Neuronal stem cell (in vitro differentiated cells): ENCODE data around the gene PPM1B.

Source experiments
- DNase-seq: peaks from one replicate; pipeline ENCODE4 v3.0.0-alpha.2; 2013; ENCODE audit warnings: low spot score
- H2AFZ ChIP-seq: one replicate; pipeline ENCODE4 v1.6.1; 2013; ENCODE audit warnings: mild to moderate bottlenecking, low read length, inconsistent platforms
- H2AK5ac ChIP-seq: 2 replicates; pipeline ENCODE4 v1.6.1; 2013; ENCODE audit warnings: low read depth, mild to moderate bottlenecking, inconsistent platforms, low read length, moderate library complexity, mixed read lengths
- H2BK120ac ChIP-seq: 2 replicates; pipeline ENCODE4 v1.6.1; 2013; ENCODE audit warnings: low read depth, mild to moderate bottlenecking, inconsistent platforms, low read length, moderate library complexity, mixed read lengths
- H2BK12ac ChIP-seq: one replicate; pipeline ENCODE4 v1.6.1; 2013; ENCODE audit warnings: low read length, inconsistent platforms
- H2BK15ac ChIP-seq: 2 replicates; pipeline ENCODE4 v1.6.1; 2013; ENCODE audit warnings: mild to moderate bottlenecking, low read length, inconsistent platforms, mixed read lengths
- H2BK5ac ChIP-seq: one replicate; pipeline ENCODE4 v1.6.1; 2013; ENCODE audit warnings: inconsistent platforms, mild to moderate bottlenecking, low read length, moderate library complexity
- H3K14ac ChIP-seq: one replicate; pipeline ENCODE4 v1.6.1; 2013; ENCODE audit warnings: low read length, inconsistent platforms
- H3K18ac ChIP-seq: 2 replicates; pipeline ENCODE4 v1.6.1; 2013; ENCODE audit warnings: low read length, inconsistent platforms
- H3K23ac ChIP-seq: 2 replicates; pipeline ENCODE4 v1.6.1; 2013; ENCODE audit warnings: low read depth, mild to moderate bottlenecking, mixed read lengths, low read length, inconsistent platforms; ENCODE audit not compliant: poor library complexity
- H3K27ac ChIP-seq: replicated peaks from 3 replicates; pipeline ENCODE4 v1.5.1; 2013; ENCODE audit warnings: low read length, inconsistent platforms
- H3K27me3 ChIP-seq, 3 experiments: 2 replicates each; pipeline ENCODE4 v1.6.1; 2013; ENCODE audit warnings: low read length in 3 of 3, mild to moderate bottlenecking in 2 of 3, inconsistent platforms in 1 of 3, low read depth in 1 of 3, mixed read lengths in 1 of 3, moderate library complexity in 1 of 3; ENCODE audit not compliant: control insufficient read depth in 3 of 3, insufficient read depth in 3 of 3
- H3K36me3 ChIP-seq, 2 donors: replicated peaks in 1 of 2; 2 replicates each; pipeline ENCODE4 v1.6.1; 2013; ENCODE audit warnings: low read length in 2 of 2; ENCODE audit not compliant: control insufficient read depth in 2 of 2, insufficient read depth in 2 of 2
- H3K4ac ChIP-seq: 2 replicates; pipeline ENCODE4 v1.6.1; 2013; ENCODE audit warnings: inconsistent platforms, mild to moderate bottlenecking, low read length, moderate library complexity
- H3K4me1 ChIP-seq, 2 donors: 1 replicate in 1 of 2; 2 replicates in 1 of 2; pipeline ENCODE4 v1.6.1; 2013; ENCODE audit warnings: low read length in 2 of 2, low read depth in 1 of 2; ENCODE audit not compliant: control insufficient read depth in 2 of 2, insufficient read depth in 1 of 2
- H3K4me2 ChIP-seq: one replicate; pipeline ENCODE4 v1.6.1; 2013; ENCODE audit warnings: mild to moderate bottlenecking, low read length, inconsistent platforms; ENCODE audit not compliant: insufficient read depth, poor library complexity, severe bottlenecking
- H3K4me3 ChIP-seq, 2 donors: 2 replicates each; pipeline ENCODE4 v1.5.1; 2013; ENCODE audit warnings: low read length in 2 of 2, mild to moderate bottlenecking in 2 of 2, inconsistent platforms in 1 of 2, moderate library complexity in 1 of 2
- H3K79me1 ChIP-seq: one replicate; pipeline ENCODE4 v1.6.1; 2013; ENCODE audit warnings: low read depth, mild to moderate bottlenecking, inconsistent platforms, low read length, moderate library complexity
- H3K9ac ChIP-seq: one replicate; pipeline ENCODE4 v1.6.1; 2013; ENCODE audit warnings: mild to moderate bottlenecking, low read depth, low read length, inconsistent platforms; ENCODE audit not compliant: poor library complexity
- H3K9me3 ChIP-seq, 2 donors: replicated peaks in 1 of 2; 2 replicates each; pipeline versions ENCODE3 to v1.6.1; 2013; ENCODE audit warnings: low read length in 2 of 2, mild to moderate bottlenecking in 2 of 2, inconsistent platforms in 1 of 2, low read depth in 1 of 2, mixed read lengths in 1 of 2, moderate library complexity in 1 of 2; ENCODE audit not compliant: control insufficient read depth in 2 of 2, insufficient read depth in 1 of 2
- H4K8ac ChIP-seq: one replicate; pipeline ENCODE4 v1.6.1; 2013; ENCODE audit warnings: low read depth, mild to moderate bottlenecking, inconsistent platforms, low read length, moderate library complexity
- H4K91ac ChIP-seq: one replicate; pipeline ENCODE4 v1.6.1; 2013; ENCODE audit warnings: low read length, low read depth, mild to moderate bottlenecking, inconsistent platforms; ENCODE audit not compliant: poor library complexity
- whole genome bisulfite sequencing, 2 donors: extraction: QIAGEN DNeasy Blood & Tissue Kit; methylation state at CpG; one replicate each; pipeline ENCODE4 v1.1.7; 2013; ENCODE audit warnings: missing lambda C conversion rate in 2 of 2, mixed read lengths in 1 of 2; ENCODE audit not compliant: insufficient read length in 2 of 2, insufficient replicate concordance in 1 of 2; ENCODE audit errors: extremely low coverage in 2 of 2; 5-methylcytosine and 5-hydroxymethylcytosine counted together

Gene PPM1B

DNA sequence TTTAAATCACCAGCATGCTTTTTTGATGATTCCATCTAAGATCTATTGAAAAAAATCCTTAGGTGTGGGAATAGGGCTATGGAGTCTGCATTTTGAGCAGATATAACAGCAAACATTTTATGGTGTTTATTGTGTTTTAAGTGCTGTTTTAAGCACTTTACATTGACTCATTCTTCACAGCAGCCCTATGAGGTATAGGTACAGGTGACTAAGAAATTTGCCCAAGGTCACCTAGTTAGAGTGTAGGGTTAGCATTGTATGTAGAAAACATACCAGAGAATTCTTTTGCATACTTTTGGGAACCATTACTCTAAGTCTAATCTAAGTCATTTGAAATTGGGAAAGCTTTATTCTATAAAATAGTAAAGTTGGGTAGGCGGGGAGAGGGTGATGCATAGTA lies 31.3 kb downstream of the PPM1B start:
- Histone ChIP-seq H2AFZ (no peak overlapping the region), H3K23ac (no peak overlapping the region), H3K9me3 (no peaks in the 10 kb centered on the region), H3K79me1 (peaks cover 2% of the 10 kb centered on the region), H2BK12ac (no peak overlapping the region), H3K4me2 (no peak overlapping the region), H2BK5ac (no peak overlapping the region), H2AK5ac (no peak overlapping the region), H2BK15ac (no peak overlapping the region), H4K8ac (no peak overlapping the region), H3K14ac (no peak overlapping the region), H3K18ac (no peak overlapping the region), H3K9ac (no peak overlapping the region), H2BK120ac (no peak overlapping the region), H3K27me3 (no peaks in the 10 kb centered on the region), H3K4ac (no peak overlapping the region), H3K4me1 (no peaks in the 10 kb centered on the region), H3K27ac (no peak overlapping the region), H4K91ac (no peak overlapping the region), H3K36me3 (peaks cover 0 to 15% of the 10 kb centered on the region in 2 donors), H3K4me3 (no peak overlapping the region)
- no CpG with 5 or more reads among the region's 1 CpG for WGBS, 2 donors
- no peak for DNase-seq

DNA sequence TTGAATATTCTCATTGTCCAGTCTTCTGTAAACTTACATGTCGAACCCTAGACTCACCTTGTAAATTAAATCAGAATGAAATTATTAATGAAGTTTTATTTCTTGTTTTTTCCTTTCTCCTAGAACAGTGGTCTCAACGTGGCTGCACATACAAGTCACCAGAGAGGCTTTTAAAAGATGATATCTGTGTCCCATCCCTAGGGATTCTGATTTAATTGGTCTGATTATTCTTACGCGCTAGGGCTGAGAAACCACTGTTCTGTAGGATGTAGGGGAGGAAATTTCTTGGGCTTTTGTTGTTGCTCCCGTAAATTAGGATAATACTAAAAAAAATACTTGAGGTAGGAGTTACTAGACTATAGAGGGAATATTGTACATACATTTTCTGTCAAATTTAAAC lies 32.1 kb downstream of the PPM1B start:
- H2BK5ac ChIP-seq: no peak overlapping the region
- no peak overlapping the region for H2BK12ac ChIP-seq
- H2BK15ac ChIP-seq: no peak overlapping the region
- no peak overlapping the region for H3K4me2 ChIP-seq
- no peak overlapping the region for H3K14ac ChIP-seq
- H3K27ac ChIP-seq: no peak overlapping the region
- H3K79me1 ChIP-seq: no peaks in the 10 kb centered on the region
- no CpG with 5 or more reads among the region's 5 CpGs for WGBS, 2 donors
- no peaks in the 10 kb centered on the region for H3K27me3 ChIP-seq
- H4K8ac ChIP-seq: no peak overlapping the region
- H3K4ac ChIP-seq: no peak overlapping the region
- no peaks in the 10 kb centered on the region for H3K9me3 ChIP-seq
- H2AFZ ChIP-seq: no peak overlapping the region
- no peak overlapping the region for H3K23ac ChIP-seq
- no peak overlapping the region for H3K4me3 ChIP-seq
- DNase-seq: no peak
- H3K4me1 ChIP-seq: no peaks in the 10 kb centered on the region
- H3K36me3 ChIP-seq: peaks cover 0 to 15% of the 10 kb centered on the region in 2 donors
- H4K91ac ChIP-seq: no peak overlapping the region
- no peak overlapping the region for H2BK120ac ChIP-seq
- H3K9ac ChIP-seq: no peak overlapping the region
- H3K18ac ChIP-seq: no peak overlapping the region
- H2AK5ac ChIP-seq: no peak overlapping the region

DNA sequence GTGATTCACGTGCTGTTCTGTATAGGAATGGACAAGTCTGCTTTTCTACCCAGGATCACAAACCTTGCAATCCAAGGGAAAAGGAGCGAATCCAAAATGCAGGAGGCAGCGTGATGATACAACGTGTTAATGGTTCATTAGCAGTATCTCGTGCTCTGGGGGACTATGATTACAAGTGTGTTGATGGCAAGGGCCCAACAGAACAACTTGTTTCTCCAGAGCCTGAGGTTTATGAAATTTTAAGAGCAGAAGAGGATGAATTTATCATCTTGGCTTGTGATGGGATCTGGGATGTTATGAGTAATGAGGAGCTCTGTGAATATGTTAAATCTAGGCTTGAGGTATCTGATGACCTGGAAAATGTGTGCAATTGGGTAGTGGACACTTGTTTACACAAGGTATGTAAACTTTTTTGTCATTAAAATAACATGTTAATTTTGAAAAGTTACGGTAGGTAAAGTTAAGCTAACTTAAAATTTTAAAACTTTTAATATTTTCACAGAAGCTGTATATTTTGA lies 33.0 kb downstream of the PPM1B start:
- Histone ChIP-seq H3K18ac (no peak overlapping the region), H4K91ac (no peak overlapping the region), H3K4me1 (no peaks in the 10 kb centered on the region), H3K9ac (no peak overlapping the region), H2BK5ac (no peak overlapping the region), H3K4me3 (no peak overlapping the region), H3K4ac (no peak overlapping the region), H3K79me1 (no peaks in the 10 kb centered on the region), H2AFZ (no peak overlapping the region), H3K4me2 (no peak overlapping the region), H3K27me3 (no peaks in the 10 kb centered on the region), H3K14ac (no peak overlapping the region), H2BK120ac (no peak overlapping the region), H4K8ac (no peak overlapping the region), H2AK5ac (no peak overlapping the region), H2BK12ac (no peak overlapping the region), H3K36me3 (peaks cover 0 to 15% of the 10 kb centered on the region in 2 donors), H3K9me3 (no peaks in the 10 kb centered on the region), H3K23ac (no peak overlapping the region), H3K27ac (no peak overlapping the region), H2BK15ac (no peak overlapping the region)
- no peak for DNase-seq
- WGBS, 2 donors: no CpG with 5 or more reads among the region's 6 CpGs

GRCh38 chr2:44203542-44203941 lies 34.9 kb downstream of the PPM1B start:
- H3K4me1 ChIP-seq: no peaks in the 10 kb centered on the region
- no peaks in the 10 kb centered on the region for H3K79me1 ChIP-seq
- H3K27me3 ChIP-seq: no peaks in the 10 kb centered on the region
- no peak overlapping the region for H2BK12ac ChIP-seq
- H4K91ac ChIP-seq: no peak overlapping the region
- H3K18ac ChIP-seq: no peak overlapping the region
- no peak overlapping the region for H3K4me2 ChIP-seq
- DNase-seq: no peak
- H3K36me3 ChIP-seq: peaks cover 0 to 15% of the 10 kb centered on the region in 2 donors
- H2BK15ac ChIP-seq: no peak overlapping the region
- H2AK5ac ChIP-seq: no peak overlapping the region
- H3K4me3 ChIP-seq: no peak overlapping the region
- no peak overlapping the region for H3K4ac ChIP-seq
- no peak overlapping the region for H2AFZ ChIP-seq
- no peak overlapping the region for H2BK120ac ChIP-seq
- no peak overlapping the region for H2BK5ac ChIP-seq
- H3K9me3 ChIP-seq: no peaks in the 10 kb centered on the region
- no peak overlapping the region for H4K8ac ChIP-seq
- whole genome bisulfite sequencing, 2 donors: no CpG with 5 or more reads among the region's 3 CpGs
- H3K9ac ChIP-seq: no peak overlapping the region
- no peak overlapping the region for H3K27ac ChIP-seq
- H3K14ac ChIP-seq: no peak overlapping the region
- H3K23ac ChIP-seq: no peak overlapping the region
